Adrenal gland (tissue), 12 donors: Measurements from ENCODE around the gene OSR1. TPM values are rescaled to one million over a fixed set of nuclear protein-coding genes. Genes with fewer than 3 reads are reported as not detected.

ENCODE experiments used
- DNase-seq, 7 donors: peaks; one replicate each; pipeline ENCODE4 v3.0.0-alpha.2; 2019 to 2020
- H3K27ac ChIP-seq, 5 donors: fragments of 200-600 bp; sonication (generic) in 4 of 5; 1 replicate in 3 of 5; 2 replicates in 2 of 5; pipeline versions ENCODE4 v1.5.1 to v1.8.0; 2016 to 2020; ENCODE audit warnings: mild to moderate bottlenecking in 1 of 5
- H3K27me3 ChIP-seq: fragments of 200-600 bp; 2 replicates; pipeline ENCODE4 v1.8.0; 2021
- H3K36me3 ChIP-seq, 2 donors: fragments of 200-600 bp; replicated peaks in 1 of 2; 1 replicate in 1 of 2; 2 replicates in 1 of 2; pipeline versions ENCODE4 v1.5.1 to v1.8.0; 2018 to 2022
- H3K4me1 ChIP-seq, 2 donors: fragments of 200-600 bp; replicated peaks in 1 of 2; 1 replicate in 1 of 2; 2 replicates in 1 of 2; pipeline versions ENCODE4 v1.5.1 to v1.8.0; 2018 to 2021
- H3K4me3 ChIP-seq, 4 donors: fragments of 200-600 bp; sonication (generic) in 3 of 4; one replicate each; pipeline ENCODE4 v1.5.1; 2016 to 2018
- H3K9me3 ChIP-seq, 3 donors: fragments of 200-600 bp; sonication (generic) in 1 of 3; replicated peaks in 1 of 3; 1 replicate in 2 of 3; 2 replicates in 1 of 3; pipeline versions ENCODE4 v1.5.1 to v1.8.0; 2016 to 2021
- CTCF ChIP-seq, 6 experiments: fragments of 450-650 bp in 4 of 6; fragments of 200-600 bp in 2 of 6; sonication (generic) in 1 of 6; IDR thresholded peaks; 1 replicate in 5 of 6; 2 replicates in 1 of 6; pipeline versions ENCODE4 v1.5.1 to v1.8.0; 2016 to 2021; ENCODE audit warnings: antibody characterized with exemption in 6 of 6, mild to moderate bottlenecking in 2 of 6, moderate library complexity in 1 of 6
- POLR2A ChIP-seq, 2 donors: fragments of 450-650 bp; IDR thresholded peaks; one replicate each; pipeline ENCODE4 v1.6.1; 2017; ENCODE audit warnings: antibody characterized with exemption in 2 of 2, mild to moderate bottlenecking in 2 of 2, moderate library complexity in 1 of 2
- WGBS, 4 donors: extraction: QIAGEN DNeasy Blood & Tissue Kit in 2 of 4; methylation state at CpG; one replicate each; pipeline versions ENCODE4 v1.1.5 to v1.1.7; 2013 to 2017; 5-methylcytosine and 5-hydroxymethylcytosine counted together
- intact Hi-C, 2 donors: fragments of 100-400 bp; cut with DNase I; formaldehyde crosslinking; loops; one replicate each; pipeline versions ENCODE4 v1.14.1 to v1.15.0; 2022 to 2023
- polyA plus RNA-seq, 3 donors: library from polyadenylated mRNA; stranded (reverse); fragments of 200-250 nt in 2 of 3; fragments of 350-450 nt in 1 of 3; fragmentation: Illumina TruSeq in 1 of 3; extraction: RNeasy Lipid Tissue Mini Kit (QIAGEN cat#74804) in 1 of 3; gene quantifications; one replicate each; pipeline ENCODE4 v1.2.3, GENCODE V29; 2013 to 2014
- total RNA-seq, 9 donors: library from RNA; depleted of rRNA in 4 of 9; stranded (reverse); fragments of >200 nt in 4 of 9; fragments of 120-200 nt in 1 of 9; fragmentation: NEBNext Ultra II Directional in 1 of 9; extraction: Animal tissue kit (Norgen Biotek cat#: 25700) in 1 of 9; gene quantifications; one replicate each; pipeline versions ENCODE4 v1.1.0 to v1.2.4, GENCODE V29; 2013 to 2023
- donor health status: healthy with polysubstance abuse.
- donor health status: Bipolar disorder and iron deficiency.
- donor health status: DM: yes; HTN: yes; CAD: no.
- donor health status: DM: no; HTN: no; CAD: no.
- donor health status: DM: no; HTN: no; CAD: no.
- donor health status: DM: yes; HTN: yes; CAD: no.

The OSR1 gene
- total and polyA plus RNA-seq, 12 donors: 0.61 to 7.9 (median 2.4) TPM

DNA sequence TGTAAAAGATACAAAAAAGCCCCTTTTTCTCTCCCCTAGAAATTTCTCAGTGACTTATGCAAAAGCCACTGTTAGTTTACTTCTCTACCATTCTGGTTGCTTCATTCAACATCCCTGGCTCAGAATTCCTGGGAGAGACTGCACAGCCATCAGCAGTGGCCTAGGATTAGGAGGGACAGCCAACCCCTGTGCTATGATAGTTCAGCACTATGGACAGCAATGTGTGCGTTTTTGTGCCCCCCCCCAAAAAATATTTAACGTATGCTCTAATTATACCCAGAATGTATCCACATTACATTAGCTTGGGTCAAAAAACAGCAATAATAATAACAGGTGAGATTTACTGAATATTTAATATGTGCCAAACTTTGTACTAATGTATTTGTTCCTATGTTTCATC lies 29.0 kb downstream of the OSR1 start:
- Histone ChIP-seq H3K27ac (no peak overlapping the region), H3K4me1 (no peaks in the 10 kb centered on the region), H3K9me3 (no peaks in the 10 kb centered on the region), H3K4me3 (no peak overlapping the region), H3K36me3 (no peaks in the 10 kb centered on the region), H3K27me3 (no peaks in the 10 kb centered on the region)
- DNase-seq: no peak
- no peak for TF ChIP-seq CTCF (IDR thresholded peaks at IDR 0.05)
- TF ChIP-seq POLR2A (IDR thresholded peaks at IDR 0.05): no peak
- WGBS, 4 donors: 42 to 56% (median 49%) methylated on average over 2 of the region's 2 CpGs
- intact Hi-C loops: no loop called here

GRCh38 chr2:19327496-19327895 lies 30.9 kb downstream of the OSR1 start:
- Histone ChIP-seq H3K4me1 (no peaks in the 10 kb centered on the region), H3K36me3 (no peaks in the 10 kb centered on the region), H3K27me3 (no peaks in the 10 kb centered on the region), H3K27ac (no peak overlapping the region), H3K9me3 (no peaks in the 10 kb centered on the region), H3K4me3 (no peak overlapping the region)
- intact Hi-C loops: no loop called here
- DNase-seq: no peak
- no peak for TF ChIP-seq CTCF (IDR thresholded peaks at IDR 0.05)
- TF ChIP-seq POLR2A (IDR thresholded peaks at IDR 0.05): no peak

- intact Hi-C loops: no loop called here
- Histone ChIP-seq H3K4me3 (no peak overlapping the region), H3K36me3 (no peaks in the 10 kb centered on the region), H3K27ac (no peak overlapping the region), H3K27me3 (no peaks in the 10 kb centered on the region), H3K9me3 (no peaks in the 10 kb centered on the region), H3K4me1 (no peaks in the 10 kb centered on the region)
- no peak for DNase-seq
- TF ChIP-seq CTCF (IDR thresholded peaks at IDR 0.05): no peak
- TF ChIP-seq POLR2A (IDR thresholded peaks at IDR 0.05): no peak
These were observed 36.5 kb downstream of the OSR1 start for GRCh38 chr2:19321946-19322345.

GRCh38 chr2:19320813-19321212 lies 37.6 kb downstream of the OSR1 start:
- no peak for DNase-seq
- 91 to 95% (median 92%) methylated on average over 1 of the region's 1 CpG for WGBS, 4 donors
- H3K4me1 ChIP-seq: no peaks in the 10 kb centered on the region
- no peak overlapping the region for H3K27ac ChIP-seq
- no peaks in the 10 kb centered on the region for H3K27me3 ChIP-seq
- no peaks in the 10 kb centered on the region for H3K9me3 ChIP-seq
- intact Hi-C loops: no loop called here
- TF ChIP-seq CTCF (IDR thresholded peaks at IDR 0.05) (no peak), POLR2A (IDR thresholded peaks at IDR 0.05) (no peak)
- H3K4me3 ChIP-seq: no peak overlapping the region
- H3K36me3 ChIP-seq: no peaks in the 10 kb centered on the region
